HG02763 (cell line): Measurements from ENCODE around the gene F7.
"Not testable (repeated sequence)": the region's sequence is repeated elsewhere in the genome, so short reads cannot be mapped to it uniquely, and the experiment has no call there.

Experiments used
- ATAC-seq: cut with Tn5 transposase; IDR thresholded peaks from one replicate; pipeline ENCODE4 v1.9.1; 2021; ENCODE audit warnings: mild to moderate bottlenecking, moderate library complexity; ENCODE audit not compliant: unreplicated experiment

Gene F7

DNA sequence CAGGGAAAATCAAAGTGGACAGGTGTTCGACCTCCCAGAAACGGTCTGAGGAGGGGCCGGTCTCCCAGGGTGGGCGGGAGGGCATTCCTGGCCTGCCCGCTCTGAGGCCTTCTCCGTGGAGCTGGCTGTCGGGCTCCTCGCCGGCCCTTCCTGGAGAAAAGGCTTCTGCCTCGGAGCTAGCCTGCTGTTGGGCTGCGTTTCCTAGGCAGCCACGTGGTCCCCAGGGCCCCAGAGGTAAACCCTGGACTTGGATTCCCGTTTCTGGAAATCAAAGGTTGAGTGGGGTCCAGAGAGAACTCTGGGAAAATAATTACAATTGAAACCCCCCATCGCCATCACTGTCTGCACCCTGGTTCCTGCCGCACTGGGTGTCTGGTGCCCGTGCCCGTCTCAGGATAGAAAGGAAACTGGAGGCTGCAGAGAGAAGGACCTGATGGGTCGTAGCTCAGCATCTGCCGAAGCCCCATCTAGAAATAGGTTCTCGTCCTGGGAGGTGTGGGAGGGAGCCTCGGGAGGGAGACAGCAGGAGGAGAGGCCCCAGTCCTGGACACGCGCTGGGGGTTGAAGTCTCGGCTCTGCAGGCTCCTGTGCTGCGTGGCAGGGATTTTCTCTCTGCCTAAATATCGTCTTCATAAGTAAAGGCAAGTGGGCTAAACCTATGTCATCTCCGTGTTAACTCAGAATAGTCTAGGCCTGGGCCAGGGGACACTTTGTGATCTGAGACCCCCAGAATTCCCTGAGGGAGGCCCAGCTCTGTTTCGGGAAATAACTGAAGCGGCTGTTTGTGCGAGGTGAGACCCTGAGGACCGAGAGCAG lies 45.2 kb downstream of the F7 start:
- no peak for ATAC-seq

DNA sequence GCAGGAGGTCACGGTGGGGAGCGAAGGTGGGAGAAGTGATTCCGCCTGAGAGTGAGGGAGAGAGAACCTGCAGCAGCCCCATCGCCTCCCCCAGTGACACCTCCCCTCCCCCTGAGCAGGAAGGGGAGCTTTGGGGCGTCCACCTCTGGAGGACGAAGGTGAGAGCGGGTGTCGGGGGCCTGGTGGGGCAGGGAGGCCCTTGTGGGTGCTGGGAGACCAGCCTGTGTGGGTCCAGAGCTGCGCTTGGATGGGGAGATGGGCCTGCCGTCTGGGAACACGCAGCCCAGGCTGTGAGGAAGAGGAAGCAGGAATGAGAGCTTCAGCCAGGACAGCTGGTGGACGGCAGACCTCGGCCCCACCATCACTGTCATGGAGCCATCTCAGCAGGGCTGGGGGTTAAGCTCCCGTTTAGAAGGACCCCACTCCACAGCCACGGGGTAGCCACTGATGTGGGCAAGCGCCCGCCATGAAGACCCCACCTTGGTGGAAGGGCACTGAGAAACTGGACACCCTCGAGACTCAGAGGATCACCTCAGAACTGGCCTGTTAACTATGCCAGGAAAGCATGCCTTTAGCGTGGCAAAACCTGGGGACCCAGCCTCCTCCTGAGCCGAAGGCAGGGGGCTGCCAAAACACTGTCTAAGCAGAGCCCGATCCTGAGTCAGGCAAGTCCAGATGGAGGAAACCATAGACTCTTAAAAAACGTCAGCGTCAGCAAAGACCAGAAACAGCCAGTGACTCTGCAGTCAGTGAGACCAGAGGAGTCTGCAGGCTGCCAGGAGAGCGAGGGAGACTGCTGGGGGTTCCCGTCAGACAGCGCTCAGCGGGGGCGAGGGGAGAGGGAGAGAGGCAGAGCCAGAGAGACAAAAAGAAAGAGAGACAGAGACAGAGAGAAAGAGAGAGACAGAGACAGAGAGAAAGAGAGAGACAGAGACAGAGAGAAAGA lies 46.4 kb downstream of the F7 start:
- ATAC-seq: no peak

DNA sequence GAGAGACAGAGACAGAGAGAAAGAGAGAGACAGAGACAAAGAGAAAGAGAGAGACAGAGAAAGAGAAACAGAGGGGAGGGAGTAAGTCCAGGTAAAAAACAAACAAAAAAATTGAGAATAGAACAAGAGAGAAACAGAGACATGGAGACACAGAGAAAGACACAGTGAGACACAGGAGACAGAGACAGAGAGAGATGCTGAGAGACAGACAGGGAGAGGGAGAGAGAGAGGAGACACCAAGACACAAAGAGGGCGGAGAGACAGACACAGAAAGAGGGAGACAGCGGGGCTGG lies 47.0 kb downstream of the F7 start:
- no peak for ATAC-seq

DNA sequence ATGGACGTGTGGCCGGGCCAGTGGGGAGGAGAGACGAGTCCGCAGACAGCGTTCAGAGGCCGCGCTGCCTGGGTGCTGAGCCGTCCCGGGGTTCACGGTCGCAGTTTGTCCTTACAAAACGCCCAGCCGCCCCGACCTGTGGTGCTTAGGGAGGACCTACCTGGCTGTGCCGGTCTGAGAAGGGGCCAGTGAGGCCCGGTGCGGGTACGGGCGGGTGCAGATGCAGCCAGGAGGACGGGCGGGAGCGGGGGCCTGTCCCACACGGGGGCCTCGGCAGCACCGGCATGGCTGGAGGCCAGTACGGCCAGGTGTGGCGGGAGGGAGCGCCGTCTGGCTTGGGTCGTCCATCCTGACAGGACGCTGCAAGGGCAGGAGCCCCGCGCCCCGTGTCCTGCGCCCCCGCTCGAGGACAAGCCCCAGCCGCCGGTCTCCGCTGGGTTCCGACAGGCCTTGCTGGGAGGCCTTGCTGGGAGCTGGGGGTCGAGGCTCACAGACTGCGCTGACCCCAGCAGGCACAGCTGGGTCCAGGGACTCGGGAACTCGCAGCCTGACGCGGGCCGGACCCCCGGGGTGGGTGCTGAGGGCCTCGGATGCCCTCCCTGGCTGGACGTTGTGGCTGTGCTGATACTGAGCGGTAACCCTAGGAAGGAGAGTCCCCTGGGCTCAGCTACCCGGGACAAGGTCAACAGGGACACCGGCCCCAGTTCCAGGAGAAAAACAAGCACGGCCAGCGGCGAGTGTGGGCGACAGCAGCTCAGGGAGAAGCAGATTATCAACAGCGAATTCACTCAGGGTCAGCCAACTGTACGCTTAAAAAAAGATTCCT lies 47.6 kb downstream of the F7 start:
- ATAC-seq: no peak

DNA sequence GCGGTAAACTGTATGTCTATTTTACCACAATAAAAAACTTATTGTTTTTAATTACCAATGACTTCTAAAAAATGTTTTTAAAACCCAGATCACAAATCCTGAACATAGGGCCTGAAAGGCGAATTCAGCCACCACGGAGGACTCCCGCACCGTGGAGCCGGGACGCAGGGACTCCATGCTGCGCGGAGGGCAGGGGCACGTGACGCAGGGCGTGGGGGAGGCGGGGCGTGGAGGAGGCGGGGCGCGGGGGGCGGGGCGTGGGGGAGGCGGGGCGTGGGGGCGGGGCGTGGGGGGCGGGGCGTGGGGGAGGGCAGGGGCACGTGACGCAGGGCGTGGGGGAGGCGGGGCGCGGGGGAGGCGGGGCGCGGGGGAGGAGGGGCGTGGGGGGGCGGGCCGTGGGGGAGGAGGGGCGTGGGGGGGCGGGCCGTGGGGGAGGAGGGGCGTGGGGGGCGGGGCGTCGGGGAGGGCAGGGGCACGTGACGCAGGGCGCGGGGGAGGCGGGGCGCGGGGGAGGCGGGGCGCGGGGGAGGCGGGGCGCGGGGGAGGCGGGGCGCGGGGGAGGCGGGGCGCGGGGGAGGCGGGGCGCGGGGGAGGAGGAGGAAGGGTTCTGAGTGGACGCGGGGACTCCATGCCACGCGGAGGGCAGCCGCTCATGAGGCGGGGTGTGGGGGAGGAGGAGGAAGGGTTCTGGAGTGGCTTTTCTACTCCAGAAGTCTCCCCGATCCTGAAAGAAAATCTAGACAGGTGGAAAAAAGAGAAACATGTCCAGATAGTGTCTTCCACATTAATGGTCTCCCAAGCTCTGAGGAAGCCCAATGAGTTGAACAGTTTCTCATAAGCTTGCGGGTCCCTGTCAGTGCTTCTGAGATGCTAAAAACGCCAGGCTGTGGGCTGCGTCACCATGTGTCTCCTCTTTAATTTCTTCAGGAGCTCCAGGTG lies 48.5 kb downstream of the F7 start:
- ATAC-seq: no peak

DNA sequence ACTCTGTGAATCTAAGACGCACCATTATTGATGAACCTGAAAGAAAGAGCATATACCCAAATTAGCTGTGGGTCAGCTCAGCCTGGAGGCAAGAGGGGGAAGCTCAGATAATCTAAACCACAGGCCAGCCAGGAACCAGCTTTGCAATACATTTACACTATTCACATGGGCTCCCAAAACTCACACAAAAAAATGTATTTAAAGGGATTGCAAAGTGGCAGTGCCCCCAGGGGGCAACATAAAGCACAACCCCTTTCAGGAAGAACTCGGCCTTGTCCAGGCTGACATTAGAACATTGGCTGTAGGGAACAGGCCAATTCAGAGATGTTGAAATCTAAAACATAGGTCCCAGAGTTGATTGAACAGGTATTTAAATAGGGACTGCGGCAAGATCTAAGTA lies 49.6 kb downstream of the F7 start:
- ATAC-seq: no peak

DNA sequence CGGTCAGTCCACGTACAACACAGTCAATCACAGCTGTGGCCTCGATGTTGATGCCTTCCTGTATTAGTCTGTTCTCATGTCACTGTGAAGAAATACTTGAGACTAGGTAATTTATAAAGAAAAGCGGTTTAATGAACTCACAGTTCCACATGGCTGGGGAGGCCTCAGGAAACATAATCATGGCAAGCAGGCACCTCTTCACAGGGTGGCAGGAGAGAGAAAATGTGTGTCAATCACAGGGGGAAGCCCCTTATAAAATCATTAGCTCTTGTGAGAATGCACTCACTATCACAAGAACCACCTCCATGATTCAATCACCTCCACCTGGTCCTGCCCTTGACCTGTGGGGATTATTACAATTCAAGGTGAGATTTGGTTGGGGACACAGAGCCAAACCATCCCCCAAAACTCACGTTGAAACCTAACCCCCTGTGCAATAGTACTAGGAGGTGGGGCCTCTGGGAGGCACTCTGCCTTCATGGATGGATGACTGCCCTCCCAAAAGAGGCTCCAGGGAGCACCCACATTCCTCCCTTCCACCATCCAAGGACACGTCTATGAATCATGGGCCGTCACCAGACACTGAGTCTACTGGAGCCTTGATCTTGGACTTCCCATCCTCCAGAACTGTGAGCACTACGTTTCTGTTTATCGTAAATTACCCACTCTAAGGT lies 50.5 kb downstream of the F7 start:
- ATAC-seq: no peak

DNA sequence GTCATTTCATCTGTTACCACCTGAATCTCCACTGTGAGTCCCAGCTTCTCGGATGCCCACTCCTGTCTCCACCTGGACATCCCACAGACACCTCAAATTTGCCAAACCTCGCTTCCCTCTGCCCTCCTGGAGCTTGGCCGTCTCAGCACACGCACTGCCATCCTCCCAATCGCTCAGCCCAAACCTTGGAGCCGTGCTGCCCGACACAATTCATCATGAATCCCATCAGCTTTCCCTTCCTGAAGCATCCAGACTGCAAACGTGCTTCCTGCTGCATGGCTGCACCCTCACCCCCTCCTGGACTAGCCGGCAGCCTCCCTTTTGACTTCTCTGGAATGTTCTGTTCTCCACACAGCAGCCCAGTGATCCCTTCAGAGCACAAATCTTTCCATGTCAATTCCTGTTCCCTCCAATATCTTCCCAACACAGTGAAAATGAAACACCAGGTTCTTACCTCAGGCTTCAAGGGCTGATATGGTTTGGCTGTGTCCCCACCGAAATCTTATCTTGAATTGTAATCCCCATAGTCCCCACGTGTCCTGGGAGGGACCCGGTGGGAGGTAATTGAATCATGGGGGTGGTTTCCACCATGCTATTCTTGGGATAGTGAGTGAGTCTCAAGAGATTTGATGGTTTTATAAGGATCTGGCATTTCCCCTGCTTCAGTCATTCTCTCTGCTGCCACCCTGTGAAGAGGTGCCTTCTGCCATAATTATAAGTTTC lies 51.8 kb downstream of the F7 start:
- ATAC-seq: no peak

DNA sequence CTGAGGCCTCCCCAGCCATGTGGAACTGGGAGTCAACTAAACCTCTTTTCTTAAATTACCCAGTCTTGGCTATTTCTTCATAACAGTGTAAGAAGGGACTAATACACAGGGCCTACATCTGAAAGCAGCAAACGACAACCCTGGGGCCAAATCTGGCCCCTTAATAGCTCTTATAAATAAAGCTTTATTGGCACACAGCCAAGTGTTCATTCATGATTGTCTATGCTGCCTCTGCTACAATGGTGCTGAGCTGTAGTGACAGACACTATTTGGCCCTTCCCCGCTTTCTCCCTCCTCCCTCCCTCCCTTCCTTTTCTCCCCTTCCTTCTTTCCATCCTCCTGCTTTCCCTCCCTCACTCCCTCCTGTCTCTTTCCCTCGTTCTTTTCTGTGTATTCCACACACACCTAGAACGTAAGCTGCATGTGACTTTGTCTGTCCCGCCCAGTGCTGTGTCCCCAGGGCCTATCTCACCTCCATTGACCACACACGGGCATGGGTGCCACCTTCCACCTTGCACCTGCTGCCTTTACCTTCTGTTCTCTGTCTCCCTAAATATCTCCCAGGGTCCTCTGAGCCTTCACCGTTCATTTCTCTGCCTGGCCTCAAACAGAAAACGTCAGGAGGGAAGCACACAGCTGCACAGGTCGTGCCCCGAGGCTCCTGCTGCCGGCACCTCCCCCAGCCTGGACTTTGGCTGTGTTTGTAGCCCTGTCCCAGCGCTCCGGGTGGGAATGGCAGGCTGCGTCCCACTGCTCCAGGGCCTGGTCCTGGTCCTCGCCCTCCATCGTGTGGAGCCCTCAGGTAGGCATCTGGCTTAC lies 52.5 kb downstream of the F7 start, which contains the start of gene PROZ:
TSS of gene PROZ (plus strand) at position 720 of the 819 bp plus-strand sequence. CDS start at position 733, 13 bp downstream.
- ATAC-seq: no peak

DNA sequence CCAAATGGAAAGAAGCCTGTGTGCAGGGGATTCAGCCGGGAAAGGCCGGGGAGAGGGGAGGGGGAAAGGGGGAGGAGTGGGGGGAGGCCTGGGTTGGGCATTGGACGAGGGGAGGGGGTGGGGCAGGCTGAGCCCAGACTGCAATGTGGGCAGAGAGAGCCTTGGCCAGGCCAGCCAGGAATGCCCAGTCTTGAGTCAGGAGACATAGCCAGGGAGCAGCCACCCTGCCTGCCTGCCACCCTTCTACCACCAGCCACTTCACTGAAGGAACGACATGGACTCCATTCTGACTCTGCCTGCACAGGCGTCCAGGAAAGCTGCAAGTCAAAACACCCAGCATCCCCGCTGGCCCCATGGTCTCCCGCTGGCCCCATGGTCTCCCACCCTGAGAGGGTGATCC lies 53.4 kb downstream of the F7 start:
- no peak for ATAC-seq

DNA sequence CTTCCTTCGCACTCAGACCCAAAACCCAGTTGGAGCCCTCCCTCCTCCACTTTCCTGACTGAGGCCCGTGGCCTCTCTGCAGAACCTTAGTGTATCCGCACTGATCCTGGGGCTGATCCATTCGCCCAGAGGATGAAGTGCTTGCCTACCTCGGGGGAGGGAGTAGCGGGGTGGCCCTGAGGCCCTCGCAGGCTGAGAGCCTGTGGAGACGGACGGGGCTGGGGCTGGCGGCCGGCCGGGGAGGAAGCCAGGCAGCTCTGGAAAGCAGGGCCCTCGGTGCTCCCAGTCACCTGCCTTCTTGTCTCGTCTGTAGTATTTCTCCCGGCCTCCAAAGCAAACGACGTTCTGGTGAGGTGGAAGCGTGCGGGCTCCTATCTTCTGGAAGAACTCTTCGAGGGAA lies 54.1 kb downstream of the F7 start:
- ATAC-seq: no peak

DNA sequence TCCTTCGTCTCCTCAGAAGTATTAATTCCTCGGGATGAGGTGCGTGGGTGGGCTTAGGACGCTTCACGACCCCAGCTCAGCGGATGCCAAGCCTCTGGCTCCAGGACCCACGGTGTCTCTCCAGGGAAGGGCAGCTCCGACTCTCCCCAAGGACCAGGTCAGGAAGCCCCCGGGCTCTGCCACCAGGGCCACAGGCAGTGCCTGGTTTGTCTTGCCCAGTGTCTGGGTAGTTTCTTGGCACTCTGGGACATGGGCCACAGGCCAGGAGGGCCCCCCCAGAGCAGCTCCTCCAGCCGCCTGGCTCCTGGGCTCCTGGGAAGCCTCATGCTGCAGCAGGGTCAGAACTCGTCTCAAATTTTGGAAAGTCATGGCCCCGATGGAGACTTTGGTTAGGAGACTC lies 55.4 kb downstream of the F7 start:
- no peak for ATAC-seq

DNA sequence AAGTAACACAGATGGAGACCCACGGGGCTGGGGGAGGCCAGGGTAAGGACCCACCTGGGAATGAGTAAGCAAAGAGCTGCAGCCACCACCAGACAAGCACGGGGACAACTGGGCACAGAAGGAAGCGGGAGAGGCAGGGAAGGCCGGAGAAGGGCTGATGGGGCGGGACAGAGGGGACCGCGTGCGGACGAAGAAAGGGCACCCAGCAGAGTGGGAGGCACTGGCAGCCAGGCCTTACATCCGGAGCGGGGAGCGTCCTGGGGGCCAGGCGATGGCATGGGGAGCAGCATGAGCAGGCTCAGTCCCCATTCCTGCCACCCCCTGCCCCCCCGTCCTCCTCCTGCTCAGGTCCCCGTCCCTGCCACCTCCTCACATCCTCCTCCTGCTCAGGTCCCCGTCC lies 55.8 kb downstream of the F7 start:
- ATAC-seq: no peak

DNA sequence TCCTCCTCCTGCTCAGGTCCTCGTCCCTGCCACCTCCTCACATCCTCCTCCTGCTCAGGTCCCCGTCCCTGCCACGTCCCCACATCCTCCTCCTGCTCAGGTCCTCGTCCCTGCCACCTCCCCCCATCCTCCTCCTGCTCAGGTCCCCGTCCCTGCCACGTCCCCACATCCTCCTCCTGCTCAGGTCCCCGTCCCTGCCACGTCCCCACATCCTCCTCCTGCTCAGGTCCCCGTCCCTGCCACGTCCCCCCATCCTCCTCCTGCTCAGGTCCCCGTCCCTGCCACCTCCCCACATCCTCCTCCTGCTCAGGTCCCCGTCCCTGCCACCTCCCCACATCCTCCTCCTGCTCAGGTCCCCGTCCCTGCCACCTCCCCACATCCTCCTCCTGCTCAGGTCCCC lies 56.4 kb downstream of the F7 start:
- ATAC-seq: not testable (repeated sequence)

DNA sequence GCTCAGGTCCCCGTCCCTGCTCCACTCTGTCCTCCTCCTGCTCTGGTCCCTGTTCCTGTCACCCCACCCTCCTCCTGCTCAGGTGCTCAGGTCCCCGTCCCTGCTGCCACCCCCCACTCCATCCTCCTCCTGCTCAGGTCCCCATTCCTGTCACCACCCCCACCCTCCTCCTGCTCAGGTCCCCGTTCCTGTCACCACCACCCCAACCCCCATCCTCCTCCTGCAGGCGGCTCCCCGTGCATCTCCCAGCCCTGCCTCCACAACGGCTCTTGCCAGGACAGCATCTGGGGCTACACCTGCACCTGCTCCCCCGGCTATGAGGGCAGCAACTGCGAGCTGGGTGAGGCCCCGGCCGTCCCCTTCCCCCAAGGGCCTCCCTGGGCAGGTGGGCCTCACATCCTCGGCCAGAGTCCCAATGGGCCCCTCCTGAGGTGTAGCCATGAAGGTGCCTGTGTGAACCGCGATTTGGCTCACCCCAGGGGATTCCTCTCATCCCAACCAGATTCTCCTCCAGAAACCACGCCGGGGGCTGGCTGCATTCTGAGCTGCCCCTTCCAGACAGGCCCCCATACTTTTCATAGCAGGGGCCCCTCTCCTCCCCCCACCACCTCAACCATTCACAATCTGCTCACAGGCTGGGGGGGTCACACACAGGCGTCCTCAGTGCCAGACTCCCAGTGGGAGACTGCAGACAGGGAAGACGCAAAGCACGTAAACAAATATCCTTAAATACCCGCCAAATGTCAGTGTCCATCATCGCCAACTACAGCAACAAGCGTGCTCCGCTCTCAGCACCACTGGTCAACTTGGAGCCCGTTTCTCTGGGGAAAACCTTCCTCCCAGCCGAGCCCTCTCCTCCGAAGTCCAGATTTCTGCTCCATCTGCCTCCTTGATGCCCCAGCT lies 57.4 kb downstream of the F7 start:
- no peak for ATAC-seq

DNA sequence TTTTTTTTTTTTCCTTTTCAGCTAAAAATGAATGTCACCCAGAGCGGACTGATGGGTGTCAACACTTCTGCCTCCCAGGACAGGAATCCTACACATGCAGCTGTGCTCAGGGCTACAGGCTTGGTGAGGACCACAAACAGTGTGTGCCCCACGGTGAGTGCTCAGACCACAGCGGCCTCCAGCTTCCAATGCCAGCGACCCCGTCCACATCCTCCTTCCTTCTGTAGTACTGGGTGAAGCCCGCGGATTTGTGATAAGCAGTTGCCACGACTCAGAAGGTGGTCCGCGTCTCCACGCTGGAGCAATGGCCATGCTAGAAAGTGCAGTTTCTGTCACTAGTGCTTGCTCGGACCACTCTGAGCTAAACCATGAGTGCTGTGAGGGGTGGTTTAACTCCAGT lies 58.9 kb downstream of the F7 start:
- ATAC-seq: no peak

DNA sequence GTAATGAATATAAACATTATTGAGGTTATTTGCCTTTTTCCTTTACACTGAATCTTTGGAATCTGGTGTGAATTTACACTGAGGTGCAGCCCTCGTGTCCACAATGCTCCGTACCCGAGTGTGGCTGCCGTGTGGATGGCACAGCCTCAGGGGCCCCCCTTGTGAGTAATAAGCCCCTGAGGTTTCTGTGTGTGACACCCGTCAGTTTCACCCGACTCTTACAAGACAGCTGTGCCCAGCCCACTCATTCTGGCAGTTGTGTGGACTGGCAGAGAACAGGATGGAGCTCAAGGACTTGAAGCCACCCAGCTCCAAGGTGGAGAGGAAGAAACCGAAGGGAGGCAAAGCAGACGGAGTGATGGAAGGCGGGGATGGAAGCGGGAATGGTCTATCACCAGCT lies 60.7 kb downstream of the F7 start:
- no peak for ATAC-seq
